Fibroblast of gingiva (primary cell): ENCODE data around the gene GCC2.
"Not testable (repeated sequence)": the region's sequence is repeated elsewhere in the genome, so short reads cannot be mapped to it uniquely, and the experiment has no call there.

ENCODE experiments used
- DNase-seq: peaks from one replicate; pipeline ENCODE4 v3.0.0-alpha.2; 2011; ENCODE audit warnings: low read depth

GCC2 gene

DNA sequence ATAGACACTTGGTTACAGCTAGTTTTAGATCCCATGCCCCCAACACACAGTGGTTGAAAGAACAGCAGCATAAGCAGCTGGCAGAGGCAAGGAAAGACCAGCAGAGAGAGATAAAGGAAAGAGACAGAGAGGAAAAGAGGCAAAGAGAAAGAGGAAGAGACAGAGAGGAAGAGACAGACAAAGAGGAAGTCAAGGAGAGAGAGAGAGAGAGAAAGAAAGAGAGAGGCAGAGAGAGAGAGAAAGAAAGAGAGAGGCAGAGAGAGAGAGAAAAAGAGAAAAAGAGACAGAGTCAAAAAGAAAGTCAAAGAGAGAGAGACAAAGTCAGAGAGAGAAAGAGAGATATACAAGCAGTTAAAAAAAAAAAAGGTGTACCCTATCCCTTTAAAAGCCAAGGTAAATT lies 76.3 kb downstream of the GCC2 start:
- not testable (repeated sequence) for DNase-seq

DNA sequence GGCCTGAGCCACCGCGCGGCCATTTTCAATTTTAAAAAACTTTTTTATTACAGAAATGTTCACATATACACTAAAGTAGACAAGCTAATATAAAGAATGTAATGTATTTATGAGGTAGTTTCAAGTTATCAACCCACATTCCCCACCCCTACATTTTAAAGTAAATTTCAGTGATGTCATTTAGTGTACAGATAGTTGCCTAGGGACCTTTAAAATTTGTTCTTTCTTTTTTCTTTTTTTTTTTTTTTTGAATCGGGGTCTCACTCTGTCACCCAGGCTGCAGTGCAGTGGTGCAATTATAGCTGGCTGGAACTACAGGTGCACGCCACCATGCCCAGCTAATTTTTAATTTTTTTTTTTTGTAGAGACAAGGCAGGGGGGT lies 82.7 kb downstream of the GCC2 start:
- DNase-seq: no peak

GRCh38 chr2:108533832-108534583 lies 85.0 kb downstream of the GCC2 start, which contains the start of gene LIMS1:
TSS of gene LIMS1 (plus strand) at chr2:108534470. CDS start at chr2:108534563, 93 bp downstream.
- DNase-seq: peak; percentile 84

DNA sequence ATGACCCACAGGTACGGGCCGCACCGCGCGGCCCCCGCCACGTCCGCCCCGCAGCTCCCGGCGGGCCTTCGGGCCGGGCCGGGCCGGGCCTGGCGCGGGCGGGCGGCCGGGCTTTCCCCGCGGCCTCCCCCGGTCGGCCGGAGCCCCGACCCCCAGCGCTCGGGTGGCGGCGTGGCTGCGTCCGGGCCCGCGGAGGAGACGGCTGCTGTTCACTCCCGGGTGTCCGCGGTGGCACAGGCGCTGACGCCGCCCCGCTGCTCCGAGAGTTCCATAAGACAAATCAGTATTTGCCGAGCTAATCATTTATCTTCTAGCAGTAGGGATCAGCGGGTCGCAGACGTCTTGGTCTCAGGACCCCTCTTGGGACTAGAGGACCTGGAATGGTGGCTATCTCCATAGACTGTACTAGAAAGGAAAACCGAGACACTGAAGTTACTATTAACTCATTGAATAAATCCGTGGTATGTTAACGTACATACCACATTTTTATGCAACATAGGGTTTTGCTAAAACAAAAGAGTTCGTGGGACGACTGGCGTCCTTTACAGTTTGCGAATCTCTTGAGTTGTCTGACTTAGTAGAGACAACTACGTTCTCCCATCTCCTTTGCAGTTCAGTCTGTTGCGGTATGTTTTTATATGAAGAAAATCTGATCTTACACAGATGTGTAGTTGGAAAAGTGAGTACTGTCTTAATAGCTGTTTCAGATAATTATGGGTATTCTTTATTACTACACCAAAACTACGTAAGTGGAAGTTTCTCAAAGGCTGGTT lies 85.8 kb downstream of the GCC2 start:
- no peak for DNase-seq

- peak; percentile 84 for DNase-seq
Measured at GRCh38 chr2:108535357-108535631, 86.3 kb downstream of the GCC2 start.

- DNase-seq: no peak
Measured at GRCh38 chr2:108536133-108536780, 87.3 kb downstream of the GCC2 start.

- no peak for DNase-seq
Measured at GRCh38 chr2:108536911-108537310, 87.9 kb downstream of the GCC2 start.

- DNase-seq: no peak
Measured at GRCh38 chr2:108538000-108538625, 89.1 kb downstream of the GCC2 start.

GRCh38 chr2:108541451-108541850 lies 92.4 kb downstream of the GCC2 start:
- no peak for DNase-seq

DNA sequence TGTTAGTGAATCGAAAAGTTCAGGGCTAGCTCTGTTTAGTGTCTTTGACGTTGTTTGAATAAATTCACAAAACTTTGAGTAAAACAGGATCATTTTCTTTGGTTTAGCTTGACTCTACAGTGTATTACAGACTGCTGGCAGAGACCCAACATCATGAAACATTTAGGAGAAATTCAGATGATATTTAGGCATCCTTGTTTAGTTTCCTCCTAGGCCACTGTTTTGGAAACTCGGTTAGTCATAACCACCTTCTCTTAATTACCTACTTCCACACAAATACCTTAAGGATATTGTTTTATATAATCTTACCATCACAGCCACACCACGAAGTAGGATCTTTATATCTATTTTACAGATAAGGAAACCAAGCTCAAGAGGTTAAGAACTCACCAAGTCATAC lies 93.1 kb downstream of the GCC2 start:
- DNase-seq: peak; percentile 72

DNA sequence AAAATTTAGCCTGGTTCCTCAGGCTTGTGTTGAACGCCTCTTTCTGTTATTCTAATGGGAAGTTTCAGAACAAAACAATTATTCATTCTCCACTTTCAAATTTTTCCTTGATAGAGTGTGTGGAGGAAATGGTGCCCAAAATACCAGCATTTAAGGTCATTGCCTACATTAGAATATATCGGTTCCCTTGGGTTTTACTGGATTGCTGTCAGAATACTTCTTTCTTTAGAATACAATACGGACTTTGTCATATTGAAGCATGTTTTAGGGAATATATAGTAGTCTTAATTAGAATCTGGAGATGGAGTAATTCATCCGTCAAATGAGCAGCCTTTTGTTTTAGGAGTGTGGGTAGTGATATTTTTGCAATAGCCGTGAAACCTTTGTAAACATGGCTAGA lies 98.6 kb downstream of the GCC2 start:
- DNase-seq: no peak

GRCh38 chr2:108548208-108549003 lies 99.4 kb downstream of the GCC2 start:
- DNase-seq: no peak

DNA sequence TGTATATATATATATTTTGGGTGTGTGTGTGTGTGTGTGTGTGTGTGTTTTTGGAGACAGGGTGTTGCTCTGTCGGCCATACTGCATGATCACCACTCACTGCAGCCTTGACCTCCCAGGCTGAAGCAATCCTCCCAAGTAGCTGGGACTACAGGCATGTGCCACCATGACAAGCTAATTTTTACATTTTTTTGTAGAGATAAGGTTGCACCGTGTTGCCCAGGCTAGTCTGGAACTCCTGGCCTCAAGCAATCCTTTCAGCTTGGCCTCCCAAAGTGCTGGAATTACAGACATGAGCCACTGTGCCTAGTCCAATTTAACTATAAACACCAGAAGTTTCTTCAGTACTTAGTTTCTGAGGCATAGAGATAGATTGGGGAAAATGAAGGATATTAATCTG lies 103.6 kb downstream of the GCC2 start:
- DNase-seq: no peak

- DNase-seq: peak; percentile 23
Measured at GRCh38 chr2:108553209-108553919, 104.4 kb downstream of the GCC2 start.

DNA sequence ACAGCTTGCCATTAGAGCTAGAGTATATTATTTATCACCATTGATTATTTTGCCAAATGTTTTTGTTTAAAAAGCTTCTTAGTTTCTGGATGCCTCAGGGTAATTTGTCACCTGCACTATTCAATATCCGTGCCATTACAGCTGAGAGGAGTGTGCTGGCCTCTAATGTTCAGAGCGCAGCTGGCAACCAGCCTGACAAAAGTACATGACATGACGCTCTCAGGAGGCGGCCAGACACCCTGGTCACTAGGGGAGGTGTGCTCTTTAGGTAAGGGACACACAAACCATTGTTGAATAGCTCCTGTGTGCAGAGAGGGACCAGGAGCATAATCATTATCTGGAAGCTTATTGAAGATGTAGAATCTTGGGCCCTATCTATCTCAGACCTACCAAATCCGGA lies 105.5 kb downstream of the GCC2 start:
- no peak for DNase-seq

DNA sequence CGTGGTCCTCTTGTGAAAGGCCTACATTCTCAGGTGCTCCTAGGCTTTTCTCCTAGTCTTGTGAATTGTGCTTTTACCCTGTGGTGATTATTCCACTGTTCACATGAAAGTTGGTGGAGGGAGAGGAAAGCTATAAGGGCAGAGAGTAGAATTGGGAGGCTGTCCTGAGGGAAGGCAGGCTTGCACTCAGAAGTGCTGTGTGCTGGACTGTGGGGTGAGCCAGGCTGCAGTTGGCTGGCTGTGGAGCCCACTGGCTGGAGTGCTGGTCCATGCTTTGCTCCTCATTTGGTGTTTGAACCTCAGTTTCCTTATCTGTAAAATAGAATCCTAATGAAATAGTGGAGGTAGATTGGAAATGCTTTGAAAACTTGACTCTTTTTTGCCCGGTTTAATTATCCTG lies 106.6 kb downstream of the GCC2 start:
- DNase-seq: no peak

DNA sequence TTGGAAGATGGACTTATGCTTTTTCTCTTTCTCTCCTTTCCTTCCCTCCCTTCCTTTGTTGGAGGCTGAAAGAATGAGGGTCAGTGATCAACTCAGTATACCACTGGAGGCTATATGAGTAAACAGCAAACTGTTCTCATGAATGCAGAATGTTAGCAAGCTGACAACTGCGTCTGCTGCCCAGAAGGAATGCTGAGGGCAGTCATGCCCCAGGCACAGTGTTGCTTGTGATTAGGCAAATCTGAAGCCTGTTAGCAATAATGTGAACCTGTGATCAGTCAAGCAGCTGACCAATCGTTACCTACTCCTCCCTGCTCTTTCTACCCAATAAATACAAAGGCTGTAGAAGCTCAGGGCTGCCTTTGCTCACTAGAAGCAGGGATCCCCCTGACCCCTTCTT lies 107.6 kb downstream of the GCC2 start:
- peak; percentile 67 for DNase-seq
